Adipocyte (in vitro differentiated cells): ENCODE data around the gene HERPUD2.
A peak's percentile ranks its signal among the peaks of the same experiment; 100 is the strongest.

Experiments
- DNase-seq: peaks from one replicate; pipeline ENCODE4 v3.0.0-alpha.2; 2015; ENCODE audit warnings: low read depth
- H3K27me3 ChIP-seq: replicated peaks from 2 replicates; pipeline ENCODE4 v1.7.0; 2013; ENCODE audit warnings: mild to moderate bottlenecking, low read length, moderate library complexity; ENCODE audit not compliant: control insufficient read depth, insufficient read depth
- H3K36me3 ChIP-seq: 2 replicates; pipeline ENCODE4 v1.7.0; 2013; ENCODE audit warnings: low read length, mild to moderate bottlenecking, moderate library complexity; ENCODE audit not compliant: control insufficient read depth, insufficient read depth, severe bottlenecking
- H3K4me1 ChIP-seq: 2 replicates; pipeline ENCODE4 v1.7.0; 2013; ENCODE audit warnings: mild to moderate bottlenecking, low read length, moderate library complexity; ENCODE audit not compliant: control insufficient read depth, insufficient read depth
- H3K4me3 ChIP-seq: 2 replicates; pipeline ENCODE4 v1.7.0; 2013; ENCODE audit warnings: mild to moderate bottlenecking, low read length, moderate library complexity
- H3K9ac ChIP-seq: 2 replicates; pipeline ENCODE4 v1.7.0; 2013; ENCODE audit warnings: mild to moderate bottlenecking, low read length, moderate library complexity
- H3K9me3 ChIP-seq: 2 replicates; pipeline ENCODE4 v1.7.0; 2013; ENCODE audit warnings: mild to moderate bottlenecking, low read length, moderate library complexity; ENCODE audit not compliant: control insufficient read depth

The HERPUD2 gene

DNA sequence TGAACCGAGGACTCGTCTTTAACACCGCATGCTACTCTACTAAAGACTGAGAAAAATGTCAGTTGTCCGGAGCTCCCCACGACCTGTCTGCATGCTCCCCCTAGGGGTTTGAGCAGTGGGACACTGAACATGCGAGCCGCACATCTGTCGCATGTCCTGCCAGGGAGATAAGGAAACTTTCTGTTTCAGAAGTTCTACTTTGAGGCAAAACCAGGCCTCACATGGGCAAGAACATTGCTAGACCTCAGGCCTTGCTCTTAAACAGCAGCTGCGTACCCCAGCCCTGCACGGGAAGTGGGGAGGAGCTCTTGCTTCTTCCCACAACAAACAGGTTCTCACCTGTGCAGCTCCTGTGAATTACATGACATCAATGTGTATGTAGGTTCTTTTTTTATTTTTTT lies 30.3 kb upstream of the HERPUD2 start:
- Histone ChIP-seq H3K9me3 (no peaks in the 10 kb centered on the region), H3K27me3 (no peaks in the 10 kb centered on the region), H3K36me3 (no peaks in the 10 kb centered on the region), H3K9ac (no peak overlapping the region), H3K4me3 (no peak overlapping the region), H3K4me1 (peaks cover 4% of the 10 kb centered on the region)
- no peak for DNase-seq

- Histone ChIP-seq H3K4me1 (peaks cover 4% of the 10 kb centered on the region), H3K27me3 (no peaks in the 10 kb centered on the region)
These were observed 28.1 kb upstream of the HERPUD2 start for GRCh38 chr7:35723011-35723410.

GRCh38 chr7:35722054-35722849 lies 27.3 kb upstream of the HERPUD2 start:
- Histone ChIP-seq H3K9me3 (no peaks in the 10 kb centered on the region), H3K36me3 (no peaks in the 10 kb centered on the region), H3K4me1 (no peaks in the 10 kb centered on the region), H3K27me3 (no peaks in the 10 kb centered on the region), H3K4me3 (no peak overlapping the region), H3K9ac (no peak overlapping the region)
- no peak for DNase-seq

More at GRCh38 chr7:35723011-35723410, 28.1 kb upstream of the HERPUD2 start:
- no peak for DNase-seq
- no peak overlapping the region for H3K9ac ChIP-seq
- H3K4me3 ChIP-seq, result no peak overlapping the region
- H3K9me3 ChIP-seq, result no peaks in the 10 kb centered on the region
- no peaks in the 10 kb centered on the region for H3K36me3 ChIP-seq

- Histone ChIP-seq H3K9me3 (no peaks in the 10 kb centered on the region), H3K4me3 (no peak overlapping the region), H3K9ac (no peak overlapping the region), H3K27me3 (no peaks in the 10 kb centered on the region), H3K4me1 (peaks cover 9% of the 10 kb centered on the region), H3K36me3 (no peaks in the 10 kb centered on the region)
- DNase-seq, result no peak
These were observed 26.4 kb upstream of the HERPUD2 start for GRCh38 chr7:35721288-35721687.

- Histone ChIP-seq H3K4me3 (no peak overlapping the region), H3K9ac (no peak overlapping the region), H3K27me3 (no peaks in the 10 kb centered on the region), H3K36me3 (no peaks in the 10 kb centered on the region), H3K9me3 (no peaks in the 10 kb centered on the region), H3K4me1 (peaks cover 13% of the 10 kb centered on the region)
- no peak for DNase-seq
These were observed 25.9 kb upstream of the HERPUD2 start for GRCh38 chr7:35720849-35721248.

DNA sequence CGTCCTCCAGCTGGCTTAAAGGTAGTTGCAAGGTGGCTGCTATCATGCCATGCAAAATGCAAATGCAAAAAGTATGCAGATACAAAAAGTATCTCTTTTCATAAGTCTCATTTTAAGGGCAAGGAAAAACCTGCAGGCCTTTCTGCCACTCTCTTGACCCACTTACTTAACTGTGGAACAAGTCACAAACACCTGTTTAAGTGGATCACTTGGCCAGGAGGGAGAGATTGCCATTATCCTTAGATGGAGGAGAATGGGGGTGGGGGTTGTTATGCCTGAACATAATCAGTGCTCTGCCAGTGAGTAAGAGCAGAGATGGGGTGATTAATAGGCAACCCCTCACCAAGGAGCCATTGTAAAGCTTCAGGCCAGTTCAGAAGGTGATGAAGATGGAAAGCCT lies 25.1 kb upstream of the HERPUD2 start:
- Histone ChIP-seq H3K4me3 (no peak overlapping the region), H3K9ac (no peak overlapping the region), H3K4me1 (peaks cover 14% of the 10 kb centered on the region), H3K27me3 (no peaks in the 10 kb centered on the region), H3K9me3 (no peaks in the 10 kb centered on the region), H3K36me3 (no peaks in the 10 kb centered on the region)
- no peak for DNase-seq

GRCh38 chr7:35718047-35718446 lies 23.1 kb upstream of the HERPUD2 start:
- H3K9ac ChIP-seq, result no peak overlapping the region
- no peaks in the 10 kb centered on the region for H3K27me3 ChIP-seq
- peaks cover 14% of the 10 kb centered on the region for H3K4me1 ChIP-seq
- H3K4me3 ChIP-seq, result no peak overlapping the region
- H3K9me3 ChIP-seq, result no peaks in the 10 kb centered on the region
- DNase-seq, result no peak
- no peaks in the 10 kb centered on the region for H3K36me3 ChIP-seq

- no peaks in the 10 kb centered on the region for H3K9me3 ChIP-seq
- no peak overlapping the region for H3K4me3 ChIP-seq
- H3K36me3 ChIP-seq, result no peaks in the 10 kb centered on the region
- H3K4me1 ChIP-seq, result peaks cover 14% of the 10 kb centered on the region
- no peaks in the 10 kb centered on the region for H3K27me3 ChIP-seq
- DNase-seq, result no peak
- no peak overlapping the region for H3K9ac ChIP-seq
These were observed 22.6 kb upstream of the HERPUD2 start for GRCh38 chr7:35717516-35717915.

GRCh38 chr7:35717013-35717412 lies 22.1 kb upstream of the HERPUD2 start:
- no peaks in the 10 kb centered on the region for H3K27me3 ChIP-seq
- no peak overlapping the region for H3K9ac ChIP-seq
- H3K9me3 ChIP-seq, result no peaks in the 10 kb centered on the region
- no peak for DNase-seq
- H3K4me1 ChIP-seq, result peaks cover 14% of the 10 kb centered on the region
- H3K36me3 ChIP-seq, result no peaks in the 10 kb centered on the region
- H3K4me3 ChIP-seq, result peak overlapping the region; percentile 73

DNA sequence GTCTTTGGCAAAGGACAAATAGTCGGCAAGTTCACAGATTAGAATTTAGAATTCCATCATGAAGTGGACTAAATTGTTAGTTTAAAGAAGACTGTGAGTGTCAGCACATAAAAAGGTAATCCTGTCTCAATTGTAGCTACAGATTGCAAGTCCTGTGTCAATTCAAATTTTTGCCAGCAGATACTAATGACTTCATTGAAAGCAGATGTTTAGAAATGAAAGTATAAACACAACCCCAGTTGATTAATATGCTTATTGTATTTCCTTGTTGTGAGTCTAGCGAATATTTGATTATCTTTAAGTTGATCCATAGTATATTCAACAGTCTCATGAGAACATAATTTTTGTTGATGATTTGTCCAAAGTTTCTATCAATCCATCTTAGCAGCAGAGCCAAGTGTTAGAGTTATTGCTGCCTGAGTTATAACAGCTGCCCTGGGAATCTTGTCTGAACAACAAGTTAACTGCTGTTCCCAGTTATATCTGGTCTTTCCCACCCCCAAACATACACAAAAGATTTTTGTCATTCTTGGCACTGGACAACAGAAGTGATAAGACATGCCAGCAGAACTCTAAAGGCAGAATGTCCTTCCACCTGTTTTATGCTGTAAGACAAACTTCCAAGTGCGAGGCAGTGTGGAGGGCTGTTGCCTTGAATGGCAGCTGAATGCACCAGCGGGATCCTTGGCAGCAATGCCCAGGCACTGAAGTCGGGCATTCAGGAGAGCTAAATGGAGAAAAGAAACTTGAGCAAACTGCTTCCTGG lies 21.3 kb upstream of the HERPUD2 start:
- H3K36me3 ChIP-seq, result no peaks in the 10 kb centered on the region
- no peaks in the 10 kb centered on the region for H3K27me3 ChIP-seq
- no peaks in the 10 kb centered on the region for H3K9me3 ChIP-seq
- H3K4me3 ChIP-seq, result peak overlapping the region; percentile 73
- H3K4me1 ChIP-seq, result peaks cover 14% of the 10 kb centered on the region
- peak; percentile 60 for DNase-seq
- H3K9ac ChIP-seq, result peak overlapping the region; percentile 54

- H3K36me3 ChIP-seq, result no peaks in the 10 kb centered on the region
- DNase-seq, result no peak
- H3K27me3 ChIP-seq, result no peaks in the 10 kb centered on the region
- no peak overlapping the region for H3K9ac ChIP-seq
- H3K9me3 ChIP-seq, result no peaks in the 10 kb centered on the region
- peaks cover 14% of the 10 kb centered on the region for H3K4me1 ChIP-seq
- H3K4me3 ChIP-seq, result no peak overlapping the region
These were observed 19.9 kb upstream of the HERPUD2 start for GRCh38 chr7:35714862-35715261.
